ENCODE data around the gene MUC13. TPM values are rescaled to one million over a fixed set of nuclear protein-coding genes. Genes with fewer than 3 reads are reported as not detected.

The MUC13 gene
- polyA plus RNA-seq = under 1 TPM in 1 of 2 donors, not detected in 1; 0.14 TPM

DNA sequence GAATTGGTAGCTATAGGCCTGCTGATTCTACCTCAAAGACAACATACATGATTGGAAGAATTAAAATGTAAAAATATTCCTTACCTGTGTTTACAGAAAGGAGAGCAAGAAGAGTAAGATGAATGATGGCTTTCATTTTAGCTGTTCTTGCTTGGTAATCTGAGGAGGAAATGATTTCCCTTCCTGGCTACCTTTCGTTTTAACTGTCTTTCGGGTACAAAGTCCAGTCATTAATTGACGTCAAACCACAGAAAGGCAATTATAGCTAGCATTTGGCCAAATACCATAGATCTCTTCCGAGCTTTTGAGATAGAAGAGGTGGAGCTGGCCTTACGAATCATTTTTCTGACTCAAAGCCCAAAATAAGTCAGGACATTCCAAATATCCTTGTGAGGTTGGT, at the start of gene MUC13:
Gene MUC13 (minus strand): TSS at position 175 of the 400 bp plus-strand sequence. CDS start 39 bp downstream, at position 136.
- Histone ChIP-seq H3K4me3 (ENCODE audit: low read depth in 1 of 2, low read length in 2 of 2) (no peak within 1 kb of the TSS), H3K36me3 (ENCODE audit: control insufficient read depth in 2 of 2, insufficient read depth in 2 of 2, low read length in 1 of 2) (no peaks in the 10 kb centered on the region)

GRCh38 chr3:124982855-124983254, 48.3 kb upstream of the MUC13 start:
- Histone ChIP-seq H3K4me1 (ENCODE audit: control insufficient read depth in 2 of 2, insufficient read depth in 2 of 2, low read length in 1 of 2) (peaks cover 0 to 4% of the 10 kb centered on the region in 2 donors), H3K36me3 (ENCODE audit: control insufficient read depth in 2 of 2, insufficient read depth in 2 of 2, low read length in 1 of 2) (peaks cover 0 to 5% of the 10 kb centered on the region in 2 donors), H3K27ac (ENCODE audit: low read depth in 2 of 2, low read length in 1 of 2) (no peak overlapping the region), H3K4me3 (ENCODE audit: low read depth in 1 of 2, low read length in 2 of 2) (no peak overlapping the region), H3K9me3 (ENCODE audit: control insufficient read depth in 2 of 2, insufficient read depth in 1 of 2, low read depth in 1 of 2, low read length in 1 of 2) (no peaks in the 10 kb centered on the region), H3K27me3 (ENCODE audit: control insufficient read depth in 1 of 2, insufficient read depth in 2 of 2, low read length in 2 of 2) (no peaks in the 10 kb centered on the region)
- 77 to 87% methylated on average over 2 of the region's 2 CpGs for WGBS, 2 donors

More for the DNA sequence above, at the start of gene MUC13:
- H3K27ac ChIP-seq (ENCODE audit: low read depth in 2 of 2, low read length in 1 of 2) = no peak within 1 kb of the TSS
- no peaks in the 10 kb centered on the region for H3K4me1 ChIP-seq (ENCODE audit: control insufficient read depth in 2 of 2, insufficient read depth in 2 of 2, low read length in 1 of 2)
- 73% methylated on average over 5 of the region's 5 CpGs for WGBS, 2 donors
- no peaks in the 10 kb centered on the region for H3K27me3 ChIP-seq (ENCODE audit: control insufficient read depth in 1 of 2, insufficient read depth in 2 of 2, low read length in 2 of 2)
- no peaks in the 10 kb centered on the region for H3K9me3 ChIP-seq (ENCODE audit: control insufficient read depth in 2 of 2, insufficient read depth in 1 of 2, low read depth in 1 of 2, low read length in 1 of 2)

GRCh38 chr3:124981472-124981871, 46.9 kb upstream of the MUC13 start:
- Histone ChIP-seq H3K4me1 (ENCODE audit: control insufficient read depth in 2 of 2, insufficient read depth in 2 of 2, low read length in 1 of 2) (peaks cover 0 to 4% of the 10 kb centered on the region in 2 donors), H3K9me3 (ENCODE audit: control insufficient read depth in 2 of 2, insufficient read depth in 1 of 2, low read depth in 1 of 2, low read length in 1 of 2) (no peaks in the 10 kb centered on the region), H3K36me3 (ENCODE audit: control insufficient read depth in 2 of 2, insufficient read depth in 2 of 2, low read length in 1 of 2) (peaks cover 0 to 7% of the 10 kb centered on the region in 2 donors), H3K27ac (ENCODE audit: low read depth in 2 of 2, low read length in 1 of 2) (no peak overlapping the region), H3K27me3 (ENCODE audit: control insufficient read depth in 1 of 2, insufficient read depth in 2 of 2, low read length in 2 of 2) (no peaks in the 10 kb centered on the region), H3K4me3 (ENCODE audit: low read depth in 1 of 2, low read length in 2 of 2) (no peak overlapping the region)
- 65 to 70% methylated on average over 5 of the region's 5 CpGs for WGBS, 2 donors

- H3K9me3 ChIP-seq (ENCODE audit: control insufficient read depth in 2 of 2, insufficient read depth in 1 of 2, low read depth in 1 of 2, low read length in 1 of 2) = no peaks in the 10 kb centered on the region
- H3K36me3 ChIP-seq (ENCODE audit: control insufficient read depth in 2 of 2, insufficient read depth in 2 of 2, low read length in 1 of 2) = peaks cover 0 to 6% of the 10 kb centered on the region in 2 donors
- no peak overlapping the region for H3K4me3 ChIP-seq (ENCODE audit: low read depth in 1 of 2, low read length in 2 of 2)
- H3K27me3 ChIP-seq (ENCODE audit: control insufficient read depth in 1 of 2, insufficient read depth in 2 of 2, low read length in 2 of 2) = no peaks in the 10 kb centered on the region
- 98 to 100% methylated on average over 7 of the region's 7 CpGs for WGBS, 2 donors
- no peak overlapping the region for H3K27ac ChIP-seq (ENCODE audit: low read depth in 2 of 2, low read length in 1 of 2)
- no peaks in the 10 kb centered on the region for H3K4me1 ChIP-seq (ENCODE audit: control insufficient read depth in 2 of 2, insufficient read depth in 2 of 2, low read length in 1 of 2)
Observed at GRCh38 chr3:124978627-124979026, 44.1 kb upstream of the MUC13 start.

DNA sequence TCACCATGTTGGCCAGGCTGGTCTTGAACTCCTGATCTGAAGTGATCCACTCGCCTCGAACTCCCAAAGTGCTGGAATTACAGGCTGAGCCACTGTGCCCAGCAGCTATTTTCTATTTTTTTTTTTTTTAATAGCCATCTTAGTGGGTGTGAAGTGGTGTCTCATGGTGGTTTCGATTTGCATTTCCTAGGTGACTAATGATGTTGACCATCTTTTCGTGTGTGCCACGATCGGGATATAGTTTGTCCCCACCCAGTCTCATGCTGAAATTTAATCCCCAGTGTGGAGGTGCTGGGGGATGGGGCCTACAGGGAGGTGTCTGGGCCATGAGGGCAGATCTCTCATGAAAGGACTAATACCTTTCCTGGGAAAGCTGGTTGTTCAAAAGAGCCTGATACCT, 41.8 kb upstream of the MUC13 start:
- Histone ChIP-seq H3K27ac (ENCODE audit: low read depth in 2 of 2, low read length in 1 of 2) (no peak overlapping the region), H3K27me3 (ENCODE audit: control insufficient read depth in 1 of 2, insufficient read depth in 2 of 2, low read length in 2 of 2) (no peaks in the 10 kb centered on the region), H3K4me1 (ENCODE audit: control insufficient read depth in 2 of 2, insufficient read depth in 2 of 2, low read length in 1 of 2) (no peaks in the 10 kb centered on the region), H3K9me3 (ENCODE audit: control insufficient read depth in 2 of 2, insufficient read depth in 1 of 2, low read depth in 1 of 2, low read length in 1 of 2) (no peaks in the 10 kb centered on the region), H3K36me3 (ENCODE audit: control insufficient read depth in 2 of 2, insufficient read depth in 2 of 2, low read length in 1 of 2) (peaks cover 0 to 3% of the 10 kb centered on the region in 2 donors), H3K4me3 (ENCODE audit: low read depth in 1 of 2, low read length in 2 of 2) (no peak overlapping the region)
- 87 to 90% methylated on average over 6 of the region's 6 CpGs for WGBS, 2 donors

GRCh38 chr3:124974691-124975090, 40.1 kb upstream of the MUC13 start:
- Histone ChIP-seq H3K4me3 (ENCODE audit: low read depth in 1 of 2, low read length in 2 of 2) (no peak overlapping the region), H3K27me3 (ENCODE audit: control insufficient read depth in 1 of 2, insufficient read depth in 2 of 2, low read length in 2 of 2) (no peaks in the 10 kb centered on the region), H3K9me3 (ENCODE audit: control insufficient read depth in 2 of 2, insufficient read depth in 1 of 2, low read depth in 1 of 2, low read length in 1 of 2) (no peaks in the 10 kb centered on the region), H3K4me1 (ENCODE audit: control insufficient read depth in 2 of 2, insufficient read depth in 2 of 2, low read length in 1 of 2) (no peaks in the 10 kb centered on the region), H3K27ac (ENCODE audit: low read depth in 2 of 2, low read length in 1 of 2) (no peak overlapping the region), H3K36me3 (ENCODE audit: control insufficient read depth in 2 of 2, insufficient read depth in 2 of 2, low read length in 1 of 2) (peaks cover 0 to 7% of the 10 kb centered on the region in 2 donors)
- WGBS, 2 donors = 88 to 95% methylated on average over 2 of the region's 2 CpGs

- H3K4me1 ChIP-seq (ENCODE audit: control insufficient read depth in 2 of 2, insufficient read depth in 2 of 2, low read length in 1 of 2) = no peaks in the 10 kb centered on the region
- H3K36me3 ChIP-seq (ENCODE audit: control insufficient read depth in 2 of 2, insufficient read depth in 2 of 2, low read length in 1 of 2) = peaks cover 0 to 10% of the 10 kb centered on the region in 2 donors
- H3K9me3 ChIP-seq (ENCODE audit: control insufficient read depth in 2 of 2, insufficient read depth in 1 of 2, low read depth in 1 of 2, low read length in 1 of 2) = no peaks in the 10 kb centered on the region
- no peaks in the 10 kb centered on the region for H3K27me3 ChIP-seq (ENCODE audit: control insufficient read depth in 1 of 2, insufficient read depth in 2 of 2, low read length in 2 of 2)
- no peak overlapping the region for H3K27ac ChIP-seq (ENCODE audit: low read depth in 2 of 2, low read length in 1 of 2)
- H3K4me3 ChIP-seq (ENCODE audit: low read depth in 1 of 2, low read length in 2 of 2) = no peak overlapping the region
Observed at GRCh38 chr3:124973290-124973689, 38.7 kb upstream of the MUC13 start.

DNA sequence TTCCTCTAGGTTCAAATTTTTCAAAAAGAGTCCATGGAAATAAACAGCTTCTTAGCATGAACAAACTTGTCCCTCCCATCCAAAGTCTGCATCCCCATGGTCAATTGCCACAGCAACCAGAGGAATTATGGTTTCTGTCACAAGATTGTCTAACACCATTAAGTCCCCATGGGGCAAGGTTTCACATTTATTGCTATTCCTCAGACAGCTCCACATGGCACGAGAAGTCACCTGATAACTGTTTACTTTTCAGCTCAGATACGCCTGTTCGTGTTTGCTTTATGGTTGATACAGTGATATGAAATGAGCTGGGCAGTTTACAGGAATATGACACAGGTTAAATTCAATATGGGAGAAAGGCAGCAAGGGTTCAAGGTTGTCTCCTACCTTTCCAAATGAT, 37.9 kb upstream of the MUC13 start:
- H3K27me3 ChIP-seq (ENCODE audit: control insufficient read depth in 1 of 2, insufficient read depth in 2 of 2, low read length in 2 of 2) = no peaks in the 10 kb centered on the region
- peaks cover 0 to 4% of the 10 kb centered on the region in 2 donors for H3K4me1 ChIP-seq (ENCODE audit: control insufficient read depth in 2 of 2, insufficient read depth in 2 of 2, low read length in 1 of 2)
- WGBS, 2 donors = 73 to 79% methylated on average over 3 of the region's 3 CpGs
- H3K4me3 ChIP-seq (ENCODE audit: low read depth in 1 of 2, low read length in 2 of 2) = no peak overlapping the region
- no peak overlapping the region for H3K27ac ChIP-seq (ENCODE audit: low read depth in 2 of 2, low read length in 1 of 2)
- H3K9me3 ChIP-seq (ENCODE audit: control insufficient read depth in 2 of 2, insufficient read depth in 1 of 2, low read depth in 1 of 2, low read length in 1 of 2) = no peaks in the 10 kb centered on the region
- peaks cover 0 to 8% of the 10 kb centered on the region in 2 donors for H3K36me3 ChIP-seq (ENCODE audit: control insufficient read depth in 2 of 2, insufficient read depth in 2 of 2, low read length in 1 of 2)

GRCh38 chr3:124969963-124970722, 35.6 kb upstream of the MUC13 start:
- Histone ChIP-seq H3K27ac (ENCODE audit: low read depth in 2 of 2, low read length in 1 of 2) (no peak overlapping the region), H3K27me3 (ENCODE audit: control insufficient read depth in 1 of 2, insufficient read depth in 2 of 2, low read length in 2 of 2) (no peaks in the 10 kb centered on the region), H3K9me3 (ENCODE audit: control insufficient read depth in 2 of 2, insufficient read depth in 1 of 2, low read depth in 1 of 2, low read length in 1 of 2) (no peaks in the 10 kb centered on the region), H3K4me1 (ENCODE audit: control insufficient read depth in 2 of 2, insufficient read depth in 2 of 2, low read length in 1 of 2) (peaks cover 0 to 4% of the 10 kb centered on the region in 2 donors), H3K4me3 (ENCODE audit: low read depth in 1 of 2, low read length in 2 of 2) (no peak overlapping the region), H3K36me3 (ENCODE audit: control insufficient read depth in 2 of 2, insufficient read depth in 2 of 2, low read length in 1 of 2) (peaks cover 0 to 8% of the 10 kb centered on the region in 2 donors)
- WGBS, 2 donors = 87 to 91% methylated on average over 18 of the region's 18 CpGs

DNA sequence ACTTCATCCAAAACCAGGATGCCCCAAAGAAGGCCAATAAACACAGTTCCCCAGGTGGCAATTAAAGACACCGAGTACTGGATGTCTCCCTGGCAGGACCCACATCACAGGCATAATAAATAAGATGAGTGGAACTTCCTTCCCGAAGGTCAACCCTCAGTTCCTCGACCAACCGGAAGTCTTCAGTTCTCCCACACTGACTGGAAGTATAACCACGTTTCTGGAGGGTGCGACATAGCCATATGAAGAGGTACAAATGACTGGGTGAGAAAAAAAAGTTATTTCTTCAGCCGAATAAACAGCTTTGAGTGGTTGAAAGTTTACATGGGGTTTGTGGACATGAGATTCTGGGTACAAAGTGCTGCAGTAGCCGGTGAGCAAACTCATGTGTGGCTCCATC, 34.6 kb upstream of the MUC13 start:
- Histone ChIP-seq H3K36me3 (ENCODE audit: control insufficient read depth in 2 of 2, insufficient read depth in 2 of 2, low read length in 1 of 2) (peaks cover 0 to 8% of the 10 kb centered on the region in 2 donors), H3K4me1 (ENCODE audit: control insufficient read depth in 2 of 2, insufficient read depth in 2 of 2, low read length in 1 of 2) (peaks cover 0 to 4% of the 10 kb centered on the region in 2 donors), H3K27me3 (ENCODE audit: control insufficient read depth in 1 of 2, insufficient read depth in 2 of 2, low read length in 2 of 2) (no peaks in the 10 kb centered on the region), H3K27ac (ENCODE audit: low read depth in 2 of 2, low read length in 1 of 2) (no peak overlapping the region), H3K9me3 (ENCODE audit: control insufficient read depth in 2 of 2, insufficient read depth in 1 of 2, low read depth in 1 of 2, low read length in 1 of 2) (no peaks in the 10 kb centered on the region), H3K4me3 (ENCODE audit: low read depth in 1 of 2, low read length in 2 of 2) (no peak overlapping the region)
- 81% methylated on average over 8 of the region's 8 CpGs for WGBS, 2 donors

Data from esophagus (tissue), 2 donors.